Endodermal cell (in vitro differentiated cells): Measurements from ENCODE around the gene IKZF2. TPM values are rescaled to one million over a fixed set of nuclear protein-coding genes. Genes with fewer than 3 reads are reported as not detected.

ENCODE experiments used
- DNase-seq: peaks from one replicate; pipeline ENCODE4 v3.0.0-alpha.2; 2017
- H3K27ac ChIP-seq: 2 replicates; pipeline ENCODE4 v1.5.1; 2013; ENCODE audit warnings: mild to moderate bottlenecking, low read depth, low read length, moderate library complexity
- H3K27me3 ChIP-seq: 2 replicates; pipeline ENCODE4 v1.6.1; 2013; ENCODE audit warnings: mild to moderate bottlenecking, low read length, moderate library complexity; ENCODE audit not compliant: insufficient read depth, control insufficient read depth, poor library complexity, severe bottlenecking
- H3K36me3 ChIP-seq: 2 replicates; pipeline ENCODE4 v1.7.0; 2013; ENCODE audit warnings: mild to moderate bottlenecking, low read length, moderate library complexity; ENCODE audit not compliant: control insufficient read depth, insufficient read depth
- H3K4me1 ChIP-seq: one replicate; pipeline ENCODE4 v1.7.0; 2013; ENCODE audit warnings: low read length; ENCODE audit not compliant: control insufficient read depth, insufficient read depth
- H3K4me3 ChIP-seq: 2 replicates; pipeline ENCODE4 v1.5.1; 2013; ENCODE audit warnings: mild to moderate bottlenecking, low read length, moderate library complexity
- H3K9ac ChIP-seq: 2 replicates; pipeline ENCODE4 v1.6.1; 2013; ENCODE audit warnings: mild to moderate bottlenecking, low read length, moderate library complexity; ENCODE audit not compliant: poor library complexity, severe bottlenecking; ENCODE audit errors: extremely low read depth
- H3K9me3 ChIP-seq: 2 replicates; pipeline ENCODE4 v1.6.1; 2013; ENCODE audit warnings: mild to moderate bottlenecking, low read length, moderate library complexity; ENCODE audit not compliant: control insufficient read depth
- H3K27ac Mint-ChIP-seq: 2 replicates; pipeline ENCODE4 v1.8.0; 2020; ENCODE audit warnings: mixed read lengths
- H3K27me3 Mint-ChIP-seq: 2 replicates; pipeline ENCODE4 v1.8.0; 2021; ENCODE audit warnings: mild to moderate bottlenecking, mixed read lengths; ENCODE audit not compliant: insufficient read depth
- H3K36me3 Mint-ChIP-seq: 2 replicates; pipeline ENCODE4 v1.8.0; 2020; ENCODE audit warnings: low read depth, mixed read lengths
- H3K4me1 Mint-ChIP-seq: 2 replicates; pipeline ENCODE4 v1.8.0; 2020; ENCODE audit warnings: mixed read lengths
- H3K4me3 Mint-ChIP-seq: 2 replicates; pipeline ENCODE4 v1.8.0; 2020; ENCODE audit warnings: mild to moderate bottlenecking, moderate library complexity, mixed read lengths
- H3K9me3 Mint-ChIP-seq: 2 replicates; pipeline ENCODE4 v1.8.0; 2020; ENCODE audit warnings: mild to moderate bottlenecking, mixed read lengths
- CTCF ChIP-seq: fragments of 200-600 bp; sonication (generic); conservative IDR thresholded peaks from 2 replicates; pipeline ENCODE4 v1.5.0; 2021; ENCODE audit warnings: antibody characterized with exemption, mild to moderate bottlenecking
- WGBS, 2 experiments: methylation state at CpG; one replicate each; pipeline versions ENCODE4 v1.1.5 to v1.1.7; 2013; ENCODE audit warnings: missing lambda C conversion rate in 2 of 2, mixed read lengths in 1 of 2; ENCODE audit not compliant: insufficient coverage in 1 of 2, insufficient read length in 1 of 2; 5-methylcytosine and 5-hydroxymethylcytosine counted together
- total RNA-seq, 2 donors: library from RNA; stranded (reverse); fragmentation: NEBNext Ultra II Directional in 1 of 2; extraction: Animal tissue kit (Norgen Biotek cat#: 25700) in 1 of 2; gene quantifications; 2 replicates in 1 of 2; 3 replicates in 1 of 2; pipeline ENCODE4 v1.2.1, GENCODE V29; 2021

The IKZF2 gene
- total RNA-seq, 2 donors from 2014 or later = 3.9 to 8.7 TPM

DNA sequence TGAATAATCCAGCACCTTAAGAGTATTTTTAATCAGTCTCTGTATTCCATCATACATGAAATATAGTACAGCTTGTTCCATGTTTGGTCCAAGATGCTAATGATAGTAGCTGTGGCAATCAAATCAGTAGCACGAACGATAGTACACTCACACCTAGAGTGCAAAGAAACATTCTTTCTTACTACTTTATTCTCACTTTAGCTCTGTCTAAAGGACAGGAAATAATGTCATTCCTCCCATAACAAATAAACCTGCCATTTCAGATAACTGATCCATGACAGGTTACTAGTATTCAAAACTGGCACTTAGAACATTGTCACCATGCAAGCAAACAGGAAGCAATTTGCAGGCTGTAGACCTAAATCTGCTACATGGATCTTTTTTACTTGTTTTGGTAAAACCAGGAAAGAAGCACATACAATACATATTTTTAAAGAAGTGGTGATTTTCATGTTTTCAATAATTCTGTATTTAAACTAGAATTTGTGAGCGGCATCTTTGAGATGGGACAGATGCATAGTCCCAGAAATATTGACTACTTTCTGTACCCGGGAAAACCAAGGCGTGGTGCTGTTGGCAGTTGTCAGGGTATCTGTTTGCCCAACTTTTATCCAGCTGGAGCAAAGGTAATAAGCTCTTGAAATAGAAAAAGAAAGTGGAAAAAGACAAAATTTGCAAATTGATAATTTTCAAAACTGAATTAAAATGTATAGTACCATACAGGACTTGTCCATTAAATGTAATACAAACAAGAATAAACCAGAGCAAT lies 49.5 kb downstream of the IKZF2 start:
- Histone ChIP-seq H3K4me1 (no peaks in the 10 kb centered on the region), H3K27ac (no peak overlapping the region), H3K4me3 (no peak overlapping the region), H3K9ac (no peak overlapping the region), H3K36me3 (no peaks in the 10 kb centered on the region), H3K9me3 (no peaks in the 10 kb centered on the region), H3K27me3 (no peaks in the 10 kb centered on the region)
- H3K27ac Mint-ChIP-seq = no peak overlapping the region
- 94 to 97% methylated on average over 5 of the region's 5 CpGs for WGBS, 2 experiments
- DNase-seq = no peak
- TF ChIP-seq CTCF = no peak
- H3K27me3 Mint-ChIP-seq = no peaks in the 10 kb centered on the region
- H3K9me3 Mint-ChIP-seq = no peaks in the 10 kb centered on the region
- peaks cover 11% of the 10 kb centered on the region for H3K4me1 Mint-ChIP-seq
- no peak overlapping the region for H3K4me3 Mint-ChIP-seq
- H3K36me3 Mint-ChIP-seq = no peaks in the 10 kb centered on the region

DNA sequence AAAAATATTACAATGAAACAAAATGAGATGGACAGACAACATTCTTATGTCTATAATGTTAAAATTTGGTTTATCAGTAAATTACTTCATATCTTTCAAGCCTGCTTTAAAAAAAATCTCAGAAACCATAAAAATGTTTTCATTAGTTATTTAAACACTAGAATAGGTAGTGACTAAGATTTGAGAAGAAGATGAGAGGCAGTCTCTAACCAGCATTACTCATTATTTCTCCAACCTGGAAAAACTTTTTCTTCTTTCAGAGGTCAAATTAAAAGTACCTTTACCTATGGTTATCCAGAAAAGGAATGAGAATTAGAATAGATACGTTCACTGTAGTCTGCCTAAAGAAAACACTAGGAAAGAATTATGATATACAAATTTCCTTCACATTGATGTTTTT lies 50.3 kb downstream of the IKZF2 start:
- Histone ChIP-seq H3K4me1 (no peaks in the 10 kb centered on the region), H3K27me3 (no peaks in the 10 kb centered on the region), H3K36me3 (no peaks in the 10 kb centered on the region), H3K9ac (no peak overlapping the region), H3K9me3 (no peaks in the 10 kb centered on the region), H3K4me3 (no peak overlapping the region), H3K27ac (no peak overlapping the region)
- no peaks in the 10 kb centered on the region for H3K27me3 Mint-ChIP-seq
- no peak for TF ChIP-seq CTCF
- no peaks in the 10 kb centered on the region for H3K9me3 Mint-ChIP-seq
- no peaks in the 10 kb centered on the region for H3K36me3 Mint-ChIP-seq
- 100% methylated on average over 1 of the region's 1 CpG; no CpG with 5 or more reads in 1 of the 2 experiments for WGBS, 2 experiments
- no peak overlapping the region for H3K4me3 Mint-ChIP-seq
- H3K4me1 Mint-ChIP-seq = peaks cover 11% of the 10 kb centered on the region
- no peak overlapping the region for H3K27ac Mint-ChIP-seq
- no peak for DNase-seq

DNA sequence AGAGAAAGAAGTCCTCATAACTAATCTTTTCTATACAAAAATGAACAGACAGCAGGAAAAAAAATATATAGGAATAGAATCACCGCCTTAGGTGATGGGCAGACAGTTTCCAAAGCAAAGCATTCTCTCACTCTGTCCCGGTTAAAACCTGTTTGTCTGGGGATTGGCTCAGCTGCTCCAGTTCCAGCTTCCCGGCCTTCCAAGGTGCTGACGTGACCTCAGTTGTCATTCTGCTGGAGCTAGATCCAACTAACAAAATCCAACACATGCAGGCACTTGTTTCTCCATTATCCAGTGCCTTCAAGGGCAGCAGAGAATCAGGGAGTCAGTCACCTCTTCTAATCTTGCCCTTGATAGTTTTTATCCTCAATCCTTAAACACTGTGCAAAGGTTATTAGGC lies 52.8 kb downstream of the IKZF2 start:
- Histone ChIP-seq H3K36me3 (no peaks in the 10 kb centered on the region), H3K4me3 (no peak overlapping the region), H3K27ac (no peak overlapping the region), H3K9ac (no peak overlapping the region), H3K27me3 (no peaks in the 10 kb centered on the region), H3K9me3 (no peaks in the 10 kb centered on the region), H3K4me1 (no peaks in the 10 kb centered on the region)
- Mint-ChIP-seq H3K4me3 (no peak overlapping the region), H3K4me1 (no peaks in the 10 kb centered on the region), H3K36me3 (no peaks in the 10 kb centered on the region), H3K27me3 (no peaks in the 10 kb centered on the region), H3K27ac (no peak overlapping the region), H3K9me3 (no peaks in the 10 kb centered on the region)
- DNase-seq = no peak
- TF ChIP-seq CTCF = no peak
- 79 to 89% methylated on average over 4 of the region's 4 CpGs for WGBS, 2 experiments
